WERI-Rb-1 (cell line): ENCODE measurements around the gene CCDC136.

Experiments
- DNase-seq: peaks from one replicate; pipeline ENCODE4 v3.0.0-alpha.2; 2020
- H3K27ac ChIP-seq: fragments of 250-450 bp; sonication (Bioruptor Pico); 2 replicates; pipeline ENCODE4 v1.5.1; 2020; ENCODE audit warnings: mild to moderate bottlenecking, moderate library complexity
- H3K27me3 ChIP-seq: fragments of 250-450 bp; sonication (Bioruptor Pico); 2 replicates; pipeline ENCODE4 v1.5.1; 2021; ENCODE audit warnings: mild to moderate bottlenecking, low read depth, moderate library complexity; ENCODE audit not compliant: insufficient read depth, severe bottlenecking
- H3K36me3 ChIP-seq: fragments of 250-450 bp; sonication (Bioruptor Pico); 2 replicates; pipeline ENCODE4 v1.5.1; 2020; ENCODE audit warnings: mild to moderate bottlenecking, moderate library complexity
- H3K4me3 ChIP-seq: 2 replicates; pipeline ENCODE4 v1.5.1; 2011; ENCODE audit warnings: low read depth, mild to moderate bottlenecking, control low read depth, low read length
- H3K9me3 ChIP-seq: fragments of 250-450 bp; sonication (Bioruptor Pico); 2 replicates; pipeline ENCODE4 v1.5.1; 2021; ENCODE audit warnings: mild to moderate bottlenecking, moderate library complexity; ENCODE audit not compliant: severe bottlenecking
- CTCF ChIP-seq: IDR thresholded peaks from 2 replicates; pipeline ENCODE4 v1.5.1; 2011; ENCODE audit warnings: low read depth, mild to moderate bottlenecking, control low read depth, inconsistent platforms, low read length

Gene CCDC136

GRCh38 chr7:128831994-128832879, 40.5 kb downstream of the CCDC136 start:
- peak overlapping the region; percentile 34 for H3K4me3 ChIP-seq
- H3K9me3 ChIP-seq = no peaks in the 10 kb centered on the region
- no peak for TF ChIP-seq CTCF
- peak overlapping the region; percentile 98 for H3K27ac ChIP-seq
- no peaks in the 10 kb centered on the region for H3K27me3 ChIP-seq
- DNase-seq = peak; percentile 90
- no peaks in the 10 kb centered on the region for H3K36me3 ChIP-seq

- no peaks in the 10 kb centered on the region for H3K9me3 ChIP-seq
- H3K27ac ChIP-seq = peak overlapping the region; percentile 98
- no peak for TF ChIP-seq CTCF
- H3K4me3 ChIP-seq = peak overlapping the region; percentile 34
- no peak for DNase-seq
- no peaks in the 10 kb centered on the region for H3K27me3 ChIP-seq
- H3K36me3 ChIP-seq = no peaks in the 10 kb centered on the region
These were observed 41.0 kb downstream of the CCDC136 start for GRCh38 chr7:128832880-128833147.

- no peak for TF ChIP-seq CTCF
- Histone ChIP-seq H3K9me3 (no peaks in the 10 kb centered on the region), H3K36me3 (no peaks in the 10 kb centered on the region), H3K4me3 (peak overlapping the region; percentile 34), H3K27ac (peak overlapping the region; percentile 98), H3K27me3 (no peaks in the 10 kb centered on the region)
- peak; percentile 97 for DNase-seq
These were observed 41.6 kb downstream of the CCDC136 start for GRCh38 chr7:128833148-128833945.

- Histone ChIP-seq H3K27me3 (no peaks in the 10 kb centered on the region), H3K36me3 (no peaks in the 10 kb centered on the region), H3K9me3 (no peaks in the 10 kb centered on the region), H3K27ac (peak overlapping the region; percentile 98), H3K4me3 (no peak overlapping the region)
- no peak for DNase-seq
- TF ChIP-seq CTCF = no peak
These were observed 42.2 kb downstream of the CCDC136 start for GRCh38 chr7:128833946-128834325.

- DNase-seq = no peak
- no peaks in the 10 kb centered on the region for H3K36me3 ChIP-seq
- no peak for TF ChIP-seq CTCF
- H3K9me3 ChIP-seq = no peaks in the 10 kb centered on the region
- H3K4me3 ChIP-seq = no peak overlapping the region
- no peaks in the 10 kb centered on the region for H3K27me3 ChIP-seq
- H3K27ac ChIP-seq = no peak overlapping the region
These were observed 43.5 kb downstream of the CCDC136 start for GRCh38 chr7:128835231-128835751.
